Dendritic cell treated with granulocyte-macrophage colony-stimulating factor and Interleukin-4, amounts not matched to agents 40 ng/mL and 50 ng/mL, for 4 days (primary cell): ENCODE measurements around the gene SLC6A18.

Experiments
- H3K27ac Mint-ChIP-seq: one replicate; pipeline ENCODE4 v1.8.0; 2022; ENCODE audit warnings: mild to moderate bottlenecking, mixed read lengths
- H3K27me3 Mint-ChIP-seq: one replicate; pipeline ENCODE4 v1.8.0; 2022; ENCODE audit warnings: mild to moderate bottlenecking, mixed read lengths
- H3K36me3 Mint-ChIP-seq: one replicate; pipeline ENCODE4 v1.8.0; 2022; ENCODE audit warnings: low read depth, mixed read lengths
- H3K4me1 Mint-ChIP-seq: one replicate; pipeline ENCODE4 v1.8.0; 2022; ENCODE audit warnings: low read depth, mixed read lengths
- H3K4me3 Mint-ChIP-seq: one replicate; pipeline ENCODE4 v1.8.0; 2022; ENCODE audit warnings: mild to moderate bottlenecking, moderate library complexity, mixed read lengths
- H3K9me3 Mint-ChIP-seq: one replicate; pipeline ENCODE4 v1.8.0; 2022; ENCODE audit warnings: mixed read lengths
- intact Hi-C: fragments of 100-400 bp; cut with micrococcal nuclease; formaldehyde crosslinking; loops from one replicate; pipeline ENCODE4 v1.15.0; 2022

The SLC6A18 gene

DNA sequence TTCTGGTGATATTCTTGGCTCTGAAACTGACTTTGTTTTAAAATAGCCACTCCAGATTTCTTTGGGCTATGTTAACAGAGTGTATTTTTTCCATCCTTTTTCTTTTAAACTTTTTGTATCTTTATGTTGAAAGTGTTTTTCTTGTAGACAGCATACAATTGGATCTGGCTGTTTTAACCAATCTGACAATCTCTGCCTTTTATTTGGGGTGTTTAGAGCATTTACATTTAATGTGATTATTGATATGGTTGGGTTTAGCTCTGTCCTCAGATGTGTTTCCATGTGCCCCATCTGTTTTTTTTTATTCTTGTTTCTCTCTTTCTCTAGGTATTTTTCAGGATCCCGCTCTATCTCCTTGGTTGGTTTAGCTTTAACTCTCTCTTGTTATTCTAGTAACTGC is 10.7 kb downstream of the SLC6A18 start:
- intact Hi-C loops, result no loop called here
- Mint-ChIP-seq H3K27me3 (peaks cover 2% of the 10 kb centered on the region), H3K4me3 (no peak overlapping the region), H3K4me1 (no peaks in the 10 kb centered on the region), H3K9me3 (peaks cover 15% of the 10 kb centered on the region), H3K27ac (no peak overlapping the region), H3K36me3 (no peaks in the 10 kb centered on the region)

DNA sequence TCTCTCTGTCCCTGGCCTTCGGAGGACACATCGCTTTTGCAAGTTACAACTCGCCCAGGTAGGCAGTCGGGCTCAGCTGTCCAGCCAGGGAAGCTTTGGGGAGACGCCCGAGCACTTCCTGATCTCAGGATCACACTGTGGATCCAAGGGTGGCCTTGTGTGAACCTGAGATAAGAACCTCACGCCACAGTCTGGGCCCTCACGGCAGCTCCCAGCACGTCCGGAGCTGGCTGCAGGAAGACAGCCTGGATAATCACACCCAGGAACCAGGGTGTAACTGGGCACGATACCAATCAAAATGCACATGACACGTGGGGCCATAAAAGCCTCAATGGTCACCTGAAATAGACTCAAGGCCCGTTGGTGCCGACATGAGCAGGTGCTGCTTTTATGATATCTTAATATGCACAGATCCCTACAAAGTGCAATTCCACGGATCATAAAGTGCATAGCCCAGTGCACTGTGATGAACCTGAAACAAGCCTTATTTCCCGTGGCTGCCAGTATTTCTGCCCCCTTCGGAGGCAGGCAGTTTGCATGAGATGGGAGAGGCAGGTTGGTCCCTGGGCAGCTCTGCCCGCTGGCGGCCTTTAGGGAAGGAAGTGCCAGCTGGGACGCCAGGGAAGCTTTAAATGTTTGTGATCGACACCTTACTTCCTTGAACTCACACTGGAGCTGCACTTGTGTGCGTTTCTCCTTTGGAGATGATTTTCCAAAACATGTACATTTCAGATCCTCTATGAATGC is 14.5 kb downstream of the SLC6A18 start:
- intact Hi-C loops, result no loop called here
- peaks cover 6% of the 10 kb centered on the region for H3K27me3 Mint-ChIP-seq
- H3K4me1 Mint-ChIP-seq, result no peaks in the 10 kb centered on the region
- no peaks in the 10 kb centered on the region for H3K36me3 Mint-ChIP-seq
- no peak overlapping the region for H3K27ac Mint-ChIP-seq
- no peak overlapping the region for H3K4me3 Mint-ChIP-seq
- H3K9me3 Mint-ChIP-seq, result peaks cover 15% of the 10 kb centered on the region

DNA sequence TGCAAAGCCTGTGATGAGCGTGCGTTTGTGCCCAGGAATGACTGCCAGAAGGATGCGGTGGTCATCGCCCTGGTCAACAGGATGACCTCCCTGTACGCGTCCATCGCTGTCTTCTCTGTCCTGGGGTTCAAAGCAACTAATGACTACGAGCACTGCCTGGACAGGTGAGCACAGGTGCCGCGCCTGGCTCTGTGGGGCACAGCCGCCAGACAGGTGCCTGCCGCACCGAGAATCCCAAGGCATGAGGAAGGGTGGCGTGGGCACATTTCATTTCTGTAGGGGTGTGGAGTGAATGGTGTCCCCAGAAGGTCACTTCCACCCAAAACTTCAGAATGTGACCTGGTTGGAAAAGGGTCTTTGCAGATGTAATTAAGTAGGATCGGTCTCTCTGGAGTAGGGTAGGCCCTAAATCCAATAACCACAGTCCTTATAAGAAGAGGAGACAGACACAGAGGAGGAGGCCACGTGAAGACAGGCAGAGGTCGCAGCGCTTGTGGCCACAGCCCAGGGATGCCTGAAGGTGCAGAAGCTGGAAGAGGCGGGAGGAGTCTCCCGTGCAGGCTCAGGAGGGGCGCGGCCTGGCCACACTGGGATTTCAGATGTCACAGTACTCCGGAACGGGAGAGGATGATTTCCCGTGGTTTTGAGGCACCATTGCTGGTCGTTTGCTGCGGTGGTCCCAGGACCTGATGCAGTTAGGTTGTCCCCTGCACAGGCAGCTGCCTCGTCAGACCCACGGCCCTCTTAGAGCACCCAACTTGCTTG is 15.5 kb downstream of the SLC6A18 start:
- H3K36me3 Mint-ChIP-seq, result no peaks in the 10 kb centered on the region

DNA sequence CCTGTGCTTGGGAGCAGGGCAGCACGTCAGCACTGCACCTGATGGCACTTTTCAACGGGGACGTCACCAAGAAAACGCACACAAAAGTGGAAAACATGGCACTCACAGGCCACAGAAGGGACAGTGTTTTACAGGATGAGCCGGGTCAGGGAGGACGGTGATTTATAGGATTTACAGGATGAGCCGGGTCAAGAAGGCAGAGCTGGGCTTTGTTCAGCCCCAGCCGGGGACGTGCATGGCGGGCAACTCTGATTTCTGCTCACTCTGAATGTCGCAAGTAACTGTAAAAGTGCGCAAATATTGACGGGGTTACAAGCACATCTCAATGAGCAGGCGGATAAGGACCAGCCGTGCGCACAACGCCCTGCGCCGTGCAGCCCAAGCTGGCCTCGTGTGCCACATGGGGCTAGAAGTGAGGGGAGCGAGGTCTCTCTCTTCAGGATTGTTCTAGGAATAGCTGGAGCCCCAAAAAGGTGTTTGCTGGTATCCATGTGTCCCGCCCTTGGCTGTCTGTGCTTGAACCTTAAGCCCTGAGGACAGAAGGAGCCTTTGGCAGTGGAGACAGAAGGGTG is 16.4 kb downstream of the SLC6A18 start:
- no peaks in the 10 kb centered on the region for H3K36me3 Mint-ChIP-seq
- no peaks in the 10 kb centered on the region for H3K9me3 Mint-ChIP-seq
- intact Hi-C loops, result no loop called here
- H3K27ac Mint-ChIP-seq, result no peak overlapping the region
- H3K4me1 Mint-ChIP-seq, result no peaks in the 10 kb centered on the region
- peaks cover 16% of the 10 kb centered on the region for H3K27me3 Mint-ChIP-seq
- H3K4me3 Mint-ChIP-seq, result no peak overlapping the region

More for the DNA sequence above, 15.5 kb downstream of the SLC6A18 start:
- no peak overlapping the region for H3K27ac Mint-ChIP-seq
- no peaks in the 10 kb centered on the region for H3K4me1 Mint-ChIP-seq
- peaks cover 11% of the 10 kb centered on the region for H3K27me3 Mint-ChIP-seq
- peaks cover 8% of the 10 kb centered on the region for H3K9me3 Mint-ChIP-seq
- H3K4me3 Mint-ChIP-seq, result no peak overlapping the region
- intact Hi-C loops, result no loop called here

DNA sequence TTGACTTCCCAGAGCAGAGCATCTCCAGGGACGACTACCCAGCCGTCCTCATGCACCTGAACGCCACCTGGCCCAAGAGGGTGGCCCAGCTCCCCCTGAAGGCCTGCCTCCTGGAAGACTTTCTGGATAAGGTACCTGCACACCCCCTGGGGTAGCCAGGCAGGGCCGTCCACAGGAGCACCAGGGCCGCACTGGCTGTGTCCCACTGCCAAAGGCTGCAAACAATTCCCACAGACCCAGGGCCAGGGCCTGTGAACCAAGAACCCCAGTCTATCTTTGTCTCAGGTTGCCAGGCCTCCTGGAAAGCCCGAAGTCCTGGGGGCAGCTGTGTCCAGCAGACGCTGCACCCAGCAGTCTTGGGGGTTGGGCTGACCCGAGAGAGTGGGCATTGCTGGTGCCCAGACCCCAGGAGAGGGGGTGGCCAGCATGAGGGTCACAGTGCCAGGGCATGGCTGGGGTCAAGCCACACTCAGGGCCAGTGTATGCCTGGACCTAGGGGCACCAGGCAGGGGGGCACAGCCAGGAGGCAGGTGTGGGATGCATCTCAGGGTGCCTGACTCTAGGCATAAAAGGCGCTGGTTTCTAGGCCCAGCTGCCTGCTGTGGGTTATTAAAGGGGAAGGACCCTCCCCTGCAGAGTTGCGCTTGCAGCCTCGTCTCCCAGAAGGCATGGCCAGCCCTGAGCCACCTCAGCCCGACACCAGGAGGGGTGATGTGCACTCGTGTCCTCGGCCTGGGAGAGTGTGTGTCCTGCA is 17.7 kb downstream of the SLC6A18 start:
- peaks cover 20% of the 10 kb centered on the region for H3K27me3 Mint-ChIP-seq
- intact Hi-C loops, result no loop called here
- no peaks in the 10 kb centered on the region for H3K9me3 Mint-ChIP-seq
- H3K4me1 Mint-ChIP-seq, result no peaks in the 10 kb centered on the region
- H3K27ac Mint-ChIP-seq, result no peak overlapping the region
- H3K36me3 Mint-ChIP-seq, result no peaks in the 10 kb centered on the region
- H3K4me3 Mint-ChIP-seq, result no peak overlapping the region

DNA sequence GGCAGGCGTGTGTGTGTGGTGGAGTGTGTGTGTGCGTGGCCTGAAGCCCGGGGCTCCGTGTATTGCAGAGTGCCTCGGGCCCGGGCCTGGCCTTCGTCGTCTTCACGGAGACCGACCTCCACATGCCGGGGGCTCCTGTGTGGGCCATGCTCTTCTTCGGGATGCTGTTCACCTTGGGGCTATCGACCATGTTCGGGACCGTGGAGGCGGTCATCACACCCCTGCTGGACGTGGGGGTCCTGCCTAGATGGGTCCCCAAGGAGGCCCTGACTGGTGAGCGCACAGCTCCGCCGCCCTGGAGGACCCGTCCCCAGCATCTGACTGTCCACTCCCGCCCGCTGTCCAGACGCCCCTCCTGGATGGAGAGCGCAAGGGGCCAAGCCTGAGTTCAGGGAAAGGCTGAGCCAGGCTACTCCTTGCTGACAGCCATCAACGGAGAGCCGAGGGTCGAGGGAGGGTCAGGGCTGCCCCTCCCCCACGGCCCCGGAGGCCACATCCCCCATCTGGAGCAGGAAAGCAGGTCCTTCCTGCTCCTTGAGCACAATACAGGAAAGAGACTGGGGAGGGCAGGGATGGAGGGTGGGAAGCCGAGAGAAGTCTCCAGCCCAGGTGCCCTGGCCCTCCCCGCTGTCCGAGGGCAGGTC is 18.4 kb downstream of the SLC6A18 start:
- intact Hi-C loops, result no loop called here
- H3K27me3 Mint-ChIP-seq, result peaks cover 20% of the 10 kb centered on the region
- no peaks in the 10 kb centered on the region for H3K36me3 Mint-ChIP-seq
- no peaks in the 10 kb centered on the region for H3K4me1 Mint-ChIP-seq
- no peak overlapping the region for H3K27ac Mint-ChIP-seq
- H3K4me3 Mint-ChIP-seq, result no peak overlapping the region
- H3K9me3 Mint-ChIP-seq, result no peaks in the 10 kb centered on the region

DNA sequence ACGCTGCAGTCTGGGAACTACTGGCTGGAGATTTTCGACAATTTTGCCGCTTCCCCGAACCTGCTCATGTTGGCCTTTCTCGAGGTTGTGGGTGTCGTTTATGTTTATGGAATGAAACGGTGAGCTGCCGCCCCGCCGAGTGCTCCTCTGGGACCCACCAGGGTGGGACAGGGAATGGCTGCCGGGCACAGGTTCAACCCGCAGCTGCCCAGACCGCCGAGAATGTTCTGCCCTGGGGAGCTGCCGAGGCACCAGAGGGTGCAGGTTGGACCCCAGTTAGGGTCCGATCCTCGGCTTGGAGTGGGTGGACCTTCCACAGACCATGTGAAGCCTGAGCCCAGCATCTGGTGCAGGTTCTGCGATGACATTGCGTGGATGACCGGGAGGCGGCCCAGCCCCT is 19.1 kb downstream of the SLC6A18 start:
- H3K9me3 Mint-ChIP-seq, result no peaks in the 10 kb centered on the region
- H3K36me3 Mint-ChIP-seq, result no peaks in the 10 kb centered on the region
- intact Hi-C loops, result no loop called here
- H3K27me3 Mint-ChIP-seq, result peaks cover 20% of the 10 kb centered on the region
- no peak overlapping the region for H3K27ac Mint-ChIP-seq
- H3K4me1 Mint-ChIP-seq, result no peaks in the 10 kb centered on the region
- H3K4me3 Mint-ChIP-seq, result no peak overlapping the region

DNA sequence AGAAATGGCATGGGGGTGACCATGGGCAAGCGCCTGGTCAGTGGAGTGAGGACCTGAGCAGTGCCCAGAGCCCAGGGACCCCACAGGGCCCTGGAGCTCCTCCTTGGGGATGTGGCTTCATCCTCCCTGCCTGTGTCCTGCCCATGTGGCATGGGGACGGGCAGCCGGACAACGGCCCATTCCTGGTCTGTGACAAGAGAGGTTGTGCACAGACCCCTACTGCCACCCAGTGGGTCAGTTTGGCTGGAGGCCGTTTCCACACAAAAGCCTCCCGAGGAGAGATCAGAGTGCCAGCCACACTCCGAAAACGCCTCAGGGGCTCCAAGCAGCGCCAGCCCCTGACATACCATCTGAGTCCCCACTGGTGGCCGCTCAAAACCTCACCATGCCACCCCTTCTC is 19.8 kb downstream of the SLC6A18 start:
- intact Hi-C loops, result no loop called here
- peaks cover 20% of the 10 kb centered on the region for H3K27me3 Mint-ChIP-seq
- H3K27ac Mint-ChIP-seq, result no peak overlapping the region
- no peaks in the 10 kb centered on the region for H3K9me3 Mint-ChIP-seq
- H3K36me3 Mint-ChIP-seq, result no peaks in the 10 kb centered on the region
- H3K4me1 Mint-ChIP-seq, result no peaks in the 10 kb centered on the region
- H3K4me3 Mint-ChIP-seq, result no peak overlapping the region

DNA sequence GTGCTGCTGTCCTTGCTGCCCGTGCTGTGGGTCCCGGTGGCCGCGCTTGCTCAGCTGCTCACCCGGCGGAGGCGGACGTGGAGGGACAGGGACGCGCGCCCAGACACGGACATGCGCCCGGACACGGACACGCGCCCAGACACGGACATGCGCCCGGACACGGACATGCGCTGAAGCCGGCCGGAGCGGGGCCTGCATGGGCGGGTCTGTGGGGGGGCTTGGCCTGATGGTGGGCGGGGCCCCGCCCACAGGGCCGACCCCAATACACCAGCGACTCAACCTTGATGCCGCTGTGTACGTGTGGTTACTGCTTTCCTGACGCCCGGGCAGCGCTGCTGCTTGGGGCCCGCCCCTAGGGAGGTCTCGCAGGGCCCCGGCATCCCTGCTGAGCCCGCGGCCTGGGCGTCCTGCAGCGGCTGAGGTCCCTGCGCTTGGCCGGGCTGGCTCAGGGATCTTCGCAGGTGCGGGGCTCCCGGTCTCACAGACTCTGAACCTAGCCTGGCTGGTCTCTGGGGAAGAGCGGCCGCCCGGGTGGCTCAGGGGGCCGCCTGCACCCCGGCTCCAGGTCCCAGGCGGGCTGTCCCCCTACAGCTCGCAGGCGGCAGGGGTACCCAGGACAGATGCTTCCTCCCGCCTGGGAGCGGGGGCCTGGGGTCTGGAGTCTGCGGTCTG is 20.9 kb downstream of the SLC6A18 start:
- H3K9me3 Mint-ChIP-seq, result no peaks in the 10 kb centered on the region
- peaks cover 20% of the 10 kb centered on the region for H3K27me3 Mint-ChIP-seq
- no peak overlapping the region for H3K27ac Mint-ChIP-seq
- no peaks in the 10 kb centered on the region for H3K4me1 Mint-ChIP-seq
- H3K4me3 Mint-ChIP-seq, result no peak overlapping the region
- H3K36me3 Mint-ChIP-seq, result no peaks in the 10 kb centered on the region
- intact Hi-C loops, result no loop called here

DNA sequence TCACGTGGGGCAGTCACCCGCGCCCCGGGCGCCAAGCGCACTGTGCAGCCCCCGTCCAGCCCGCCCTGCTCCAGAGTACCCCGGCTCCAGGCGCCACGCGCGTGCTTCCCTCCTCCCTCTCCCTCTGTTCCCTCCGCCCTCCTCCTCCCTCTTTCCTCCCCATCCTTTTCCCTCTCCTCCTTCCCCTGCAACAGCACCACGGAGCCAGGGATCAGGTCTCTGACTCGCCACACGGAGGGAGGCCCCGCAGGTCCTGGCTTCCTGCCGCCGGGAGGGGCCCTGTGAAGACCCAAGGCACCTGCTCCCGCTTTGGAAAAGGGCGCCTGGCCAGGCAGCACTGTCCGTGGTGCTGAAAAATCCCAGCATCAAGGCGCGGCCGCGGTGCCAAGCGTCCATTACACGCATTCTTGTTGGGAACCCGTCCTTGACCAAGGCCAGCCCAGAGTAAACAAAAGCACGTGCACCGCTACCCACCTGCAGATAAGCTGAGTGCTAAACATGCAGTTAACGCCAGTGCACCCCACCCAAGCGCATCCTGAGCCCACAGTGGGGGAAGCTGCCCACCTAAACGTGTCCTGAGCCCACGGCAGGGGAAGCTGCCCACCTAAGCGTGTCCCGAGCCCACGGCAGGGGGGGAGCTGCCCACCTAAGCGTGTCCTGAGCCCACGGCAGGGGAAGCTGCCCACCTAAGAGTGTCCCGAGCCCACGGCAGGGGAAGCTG is 21.7 kb downstream of the SLC6A18 start:
- no peak overlapping the region for H3K4me3 Mint-ChIP-seq
- H3K27me3 Mint-ChIP-seq, result peaks cover 20% of the 10 kb centered on the region
- H3K9me3 Mint-ChIP-seq, result no peaks in the 10 kb centered on the region
- intact Hi-C loops, result no loop called here
- no peak overlapping the region for H3K27ac Mint-ChIP-seq
- H3K36me3 Mint-ChIP-seq, result no peaks in the 10 kb centered on the region
- H3K4me1 Mint-ChIP-seq, result no peaks in the 10 kb centered on the region

DNA sequence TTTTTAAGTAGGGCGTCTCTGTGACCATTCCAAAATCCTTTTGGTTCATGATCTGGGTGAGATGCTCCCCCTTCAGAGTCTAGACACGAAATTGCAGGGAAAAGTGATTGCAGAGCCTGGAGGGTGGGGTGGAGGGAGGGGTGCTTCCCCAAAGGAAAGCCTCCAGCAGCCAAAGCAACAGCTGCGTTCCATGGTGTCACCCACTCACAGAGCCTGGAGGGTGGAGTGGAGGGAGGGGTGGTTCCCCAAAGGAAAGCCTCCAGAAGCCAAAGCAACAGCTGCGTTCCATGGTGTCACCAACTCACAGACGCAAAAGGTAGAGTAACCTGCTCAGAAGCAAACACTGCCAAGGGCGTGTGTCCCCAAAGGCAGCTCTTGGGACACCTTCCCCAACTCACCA is 22.6 kb downstream of the SLC6A18 start:
- Mint-ChIP-seq H3K27me3 (peaks cover 20% of the 10 kb centered on the region), H3K4me3 (no peak overlapping the region), H3K4me1 (no peaks in the 10 kb centered on the region), H3K9me3 (no peaks in the 10 kb centered on the region), H3K27ac (no peak overlapping the region), H3K36me3 (no peaks in the 10 kb centered on the region)
- intact Hi-C loops, result no loop called here

DNA sequence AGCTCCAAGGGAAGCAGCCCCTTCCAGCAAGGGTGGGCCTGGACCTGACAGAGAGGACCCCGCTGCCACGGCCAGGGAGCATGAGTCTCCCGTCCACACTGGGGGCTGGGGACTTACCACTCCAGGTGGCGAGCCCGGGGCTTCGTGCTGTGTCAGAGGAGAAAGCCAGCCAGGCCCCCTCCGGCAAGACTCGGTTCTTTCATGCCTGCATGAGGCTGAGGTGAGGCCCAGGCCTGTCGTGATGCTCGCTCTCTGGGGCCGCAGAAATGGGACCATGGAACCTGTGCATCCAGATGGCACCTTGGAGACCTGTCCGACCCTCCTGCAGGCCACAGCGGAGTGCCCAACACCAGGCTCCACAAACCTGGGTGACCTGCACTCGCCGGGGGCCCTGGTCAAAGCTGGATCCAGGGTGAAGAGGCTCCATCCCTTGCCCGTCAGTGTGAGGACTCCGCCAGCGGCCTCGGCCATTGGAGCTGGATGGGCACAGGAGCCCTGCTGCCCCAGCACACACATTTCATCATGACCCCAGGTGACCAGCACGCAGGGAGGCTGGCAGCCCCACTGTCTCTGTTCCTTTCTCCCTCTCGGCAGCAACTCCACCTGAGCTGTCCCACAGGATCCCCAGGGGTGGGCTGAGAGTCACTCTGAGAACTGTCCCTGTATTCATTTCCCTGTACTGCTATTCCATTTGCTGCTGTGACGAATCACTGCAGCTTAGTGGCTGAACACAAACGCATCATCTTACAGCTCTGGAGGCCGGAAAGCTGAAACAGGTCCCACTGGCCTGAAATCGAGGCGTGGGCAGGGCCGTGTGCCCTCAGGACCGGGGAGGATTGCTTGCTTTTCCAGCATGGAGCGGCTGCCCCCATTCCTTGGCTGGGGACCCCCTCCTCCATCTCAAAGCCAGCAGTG is 24.4 kb downstream of the SLC6A18 start:
- H3K27me3 Mint-ChIP-seq, result peaks cover 16% of the 10 kb centered on the region
- no peaks in the 10 kb centered on the region for H3K9me3 Mint-ChIP-seq
- intact Hi-C loops, result no loop called here
- no peaks in the 10 kb centered on the region for H3K36me3 Mint-ChIP-seq
- H3K27ac Mint-ChIP-seq, result no peak overlapping the region
- no peaks in the 10 kb centered on the region for H3K4me1 Mint-ChIP-seq
- no peak overlapping the region for H3K4me3 Mint-ChIP-seq
